ENCODE results near the gene STOX2.

The STOX2 gene

DNA sequence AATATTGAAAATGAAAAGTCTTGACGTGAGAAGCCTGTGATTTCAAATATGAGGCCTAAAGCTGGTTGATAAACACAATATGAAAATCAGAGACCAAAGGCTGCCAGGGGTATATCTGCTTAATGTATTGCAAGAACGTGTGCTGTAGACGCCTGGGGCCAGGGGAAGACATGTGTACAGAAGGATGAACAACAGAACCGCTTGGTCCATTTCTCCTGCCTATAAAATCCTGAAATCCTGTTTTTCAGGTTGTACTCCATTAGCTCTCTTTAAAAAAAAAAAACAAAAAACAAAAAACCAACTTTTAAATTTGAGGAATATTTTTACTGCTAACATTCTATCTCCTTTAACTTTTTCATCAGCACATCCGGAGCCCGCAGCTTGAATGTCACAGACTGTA is 109.2 kb downstream of the STOX2 start:
- no peaks in the 10 kb centered on the region for H3K9me3 ChIP-seq (ENCODE audit: insufficient read depth, low read length)
- H3K9me2 ChIP-seq (replicated peaks; ENCODE audit: insufficient read depth, low read length) = no peaks in the 10 kb centered on the region
- H2AFZ ChIP-seq (ENCODE audit: low read depth, low read length, severe bottlenecking) = no peak overlapping the region
- TF ChIP-seq, protein P1, sequence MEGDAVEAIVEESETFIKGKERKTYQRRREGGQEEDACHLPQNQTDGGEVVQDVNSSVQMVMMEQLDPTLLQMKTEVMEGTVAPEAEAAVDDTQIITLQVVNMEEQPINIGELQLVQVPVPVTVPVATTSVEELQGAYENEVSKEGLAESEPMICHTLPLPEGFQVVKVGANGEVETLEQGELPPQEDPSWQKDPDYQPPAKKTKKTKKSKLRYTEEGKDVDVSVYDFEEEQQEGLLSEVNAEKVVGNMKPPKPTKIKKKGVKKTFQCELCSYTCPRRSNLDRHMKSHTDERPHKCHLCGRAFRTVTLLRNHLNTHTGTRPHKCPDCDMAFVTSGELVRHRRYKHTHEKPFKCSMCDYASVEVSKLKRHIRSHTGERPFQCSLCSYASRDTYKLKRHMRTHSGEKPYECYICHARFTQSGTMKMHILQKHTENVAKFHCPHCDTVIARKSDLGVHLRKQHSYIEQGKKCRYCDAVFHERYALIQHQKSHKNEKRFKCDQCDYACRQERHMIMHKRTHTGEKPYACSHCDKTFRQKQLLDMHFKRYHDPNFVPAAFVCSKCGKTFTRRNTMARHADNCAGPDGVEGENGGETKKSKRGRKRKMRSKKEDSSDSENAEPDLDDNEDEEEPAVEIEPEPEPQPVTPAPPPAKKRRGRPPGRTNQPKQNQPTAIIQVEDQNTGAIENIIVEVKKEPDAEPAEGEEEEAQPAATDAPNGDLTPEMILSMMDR (IDR thresholded peaks at IDR 0.05; ENCODE audit: insufficient read depth, low read length, poor library complexity, severe bottlenecking) = no peak
- no peak for TF ChIP-seq EZH2phosphoT487 (conservative IDR thresholded peaks at IDR 0.05; ENCODE audit: low read length)
- no peaks in the 10 kb centered on the region for H3F3A ChIP-seq (ENCODE audit: insufficient read depth)
- H3K4me3 ChIP-seq (ENCODE audit: insufficient read depth, low read length, poor library complexity, severe bottlenecking) = no peak overlapping the region
- no peak overlapping the region for H3K4me2 ChIP-seq (ENCODE audit: low read depth, low read length, poor library complexity, severe bottlenecking)
- no peaks in the 10 kb centered on the region for H3K36me3 ChIP-seq (ENCODE audit: low read length)
- no peaks in the 10 kb centered on the region for H3K79me2 ChIP-seq (ENCODE audit: insufficient read depth, low read length)
- no peaks in the 10 kb centered on the region for H3K27me3 ChIP-seq (ENCODE audit: low read length)
- no peaks in the 10 kb centered on the region for H4K20me1 ChIP-seq (ENCODE audit: low read depth, low read length)
- no peak overlapping the region for H3K27ac ChIP-seq (ENCODE audit: low read depth, low read length)
- H3K9ac ChIP-seq (ENCODE audit: low read length) = no peak overlapping the region

DNA sequence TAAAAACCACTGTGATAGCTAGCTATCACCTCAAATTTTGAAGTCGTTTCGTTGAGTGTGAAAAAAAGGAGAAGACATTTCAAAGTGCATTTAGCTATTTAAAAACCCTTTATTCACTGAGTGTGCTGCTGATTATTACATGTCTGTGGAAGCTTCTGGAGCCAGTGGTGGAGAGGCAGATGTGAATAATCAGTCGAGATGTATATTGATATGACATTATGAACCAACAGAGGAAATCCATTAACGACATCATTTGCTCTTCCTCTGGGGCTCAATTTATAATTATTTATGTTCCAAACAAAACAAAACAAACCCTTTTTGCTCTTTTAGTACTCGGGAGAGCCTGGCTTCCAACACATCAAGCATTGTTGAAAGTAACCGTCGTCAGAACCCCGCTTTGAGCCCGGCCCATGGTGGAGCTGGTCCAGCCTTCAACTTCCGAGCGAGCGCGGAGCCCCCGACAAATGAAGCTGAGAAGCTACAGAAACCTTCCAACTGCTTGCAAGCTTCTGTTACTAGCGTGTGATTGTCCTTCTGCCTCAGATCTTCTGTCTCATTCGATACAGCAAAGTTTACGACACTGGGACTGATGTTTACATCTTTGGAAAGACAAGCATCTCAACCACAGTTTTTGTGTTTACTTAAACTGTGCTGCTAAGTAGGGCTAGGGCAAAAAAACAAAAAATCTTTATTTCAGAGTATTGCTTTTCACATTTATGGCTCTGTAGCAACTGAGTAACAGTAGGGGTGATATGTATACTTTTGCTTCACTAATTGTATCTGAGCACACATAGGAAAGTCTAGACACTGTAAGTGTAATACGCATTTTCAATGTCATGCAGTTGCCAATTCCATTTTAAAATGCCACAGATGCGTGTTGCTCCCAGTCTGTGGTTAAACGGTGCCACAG is 111.9 kb downstream of the STOX2 start:
- Histone ChIP-seq H3K79me2 (ENCODE audit: insufficient read depth, low read length) (no peaks in the 10 kb centered on the region), H3K9ac (ENCODE audit: low read length) (no peak overlapping the region), H3K4me3 (ENCODE audit: insufficient read depth, low read length, poor library complexity, severe bottlenecking) (no peak overlapping the region), H3K9me3 (ENCODE audit: insufficient read depth, low read length) (no peaks in the 10 kb centered on the region), H3F3A (ENCODE audit: insufficient read depth) (no peaks in the 10 kb centered on the region), H2AFZ (ENCODE audit: low read depth, low read length, severe bottlenecking) (no peak overlapping the region), H3K4me2 (ENCODE audit: low read depth, low read length, poor library complexity, severe bottlenecking) (no peak overlapping the region), H4K20me1 (ENCODE audit: low read depth, low read length) (no peaks in the 10 kb centered on the region), H3K27me3 (ENCODE audit: low read length) (no peaks in the 10 kb centered on the region), H3K36me3 (ENCODE audit: low read length) (no peaks in the 10 kb centered on the region), H3K27ac (ENCODE audit: low read depth, low read length) (no peak overlapping the region), H3K9me2 (replicated peaks; ENCODE audit: insufficient read depth, low read length) (no peaks in the 10 kb centered on the region)
- TF ChIP-seq, protein P1 (IDR thresholded peaks at IDR 0.05; ENCODE audit: insufficient read depth, low read length, poor library complexity, severe bottlenecking) = no peak
- TF ChIP-seq EZH2phosphoT487 (conservative IDR thresholded peaks at IDR 0.05; ENCODE audit: low read length) = no peak

DNA sequence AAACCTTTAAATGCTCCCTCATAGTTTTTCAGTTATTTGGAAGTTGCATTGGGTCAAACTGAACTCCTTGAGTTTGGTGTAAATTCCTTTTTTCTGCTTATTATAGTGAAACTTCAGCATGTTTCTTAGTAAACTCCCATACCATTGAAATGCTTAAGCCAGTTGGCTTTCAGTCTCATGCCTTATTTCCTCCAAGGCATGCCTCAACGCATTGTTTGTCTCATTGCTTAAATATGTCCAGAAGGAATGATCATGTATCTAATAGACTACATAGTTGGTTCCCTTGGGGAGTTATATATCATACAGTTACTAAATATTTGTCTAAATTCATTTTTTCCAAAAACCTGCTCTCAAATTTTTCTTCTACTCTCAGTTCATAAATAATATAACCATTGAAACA is 114.0 kb downstream of the STOX2 start:
- no peak overlapping the region for H3K27ac ChIP-seq (ENCODE audit: low read depth, low read length)
- H3K4me2 ChIP-seq (ENCODE audit: low read depth, low read length, poor library complexity, severe bottlenecking) = no peak overlapping the region
- no peak overlapping the region for H3K9ac ChIP-seq (ENCODE audit: low read length)
- no peaks in the 10 kb centered on the region for H3K9me3 ChIP-seq (ENCODE audit: insufficient read depth, low read length)
- no peaks in the 10 kb centered on the region for H3K36me3 ChIP-seq (ENCODE audit: low read length)
- H2AFZ ChIP-seq (ENCODE audit: low read depth, low read length, severe bottlenecking) = no peak overlapping the region
- no peaks in the 10 kb centered on the region for H3F3A ChIP-seq (ENCODE audit: insufficient read depth)
- no peaks in the 10 kb centered on the region for H4K20me1 ChIP-seq (ENCODE audit: low read depth, low read length)
- TF ChIP-seq, protein P1 (IDR thresholded peaks at IDR 0.05; ENCODE audit: insufficient read depth, low read length, poor library complexity, severe bottlenecking) = no peak
- no peak for TF ChIP-seq EZH2phosphoT487 (conservative IDR thresholded peaks at IDR 0.05; ENCODE audit: low read length)
- H3K9me2 ChIP-seq (replicated peaks; ENCODE audit: insufficient read depth, low read length) = no peaks in the 10 kb centered on the region
- H3K27me3 ChIP-seq (ENCODE audit: low read length) = no peaks in the 10 kb centered on the region
- H3K79me2 ChIP-seq (ENCODE audit: insufficient read depth, low read length) = no peaks in the 10 kb centered on the region
- H3K4me3 ChIP-seq (ENCODE audit: insufficient read depth, low read length, poor library complexity, severe bottlenecking) = no peak overlapping the region
